Measurements from ENCODE around the gene MAJIN.

MAJIN gene

DNA sequence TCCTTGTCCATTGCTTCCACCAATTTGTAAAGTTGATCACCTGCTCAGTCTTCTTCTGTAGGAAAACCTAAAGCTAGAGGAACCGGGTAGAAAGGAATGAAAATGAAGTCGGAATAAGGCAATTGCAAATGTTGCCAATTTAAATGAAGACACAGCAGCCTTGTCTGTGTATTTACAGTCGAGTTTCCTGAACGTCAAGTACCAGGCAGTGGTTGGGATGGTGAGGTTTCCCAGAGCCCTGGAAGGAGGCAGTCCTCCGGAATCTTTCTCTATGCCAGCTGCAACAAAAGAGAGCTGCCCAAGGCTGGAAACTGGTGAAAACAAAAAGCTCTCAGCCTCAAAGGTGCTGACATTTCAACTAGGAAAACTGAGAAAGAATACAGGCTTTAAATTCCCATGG, 17.7 kb downstream of the MAJIN start:
- Histone ChIP-seq H3K27ac (ENCODE audit: low read length) (no peak overlapping the region), H3K36me3 (replicated peaks; ENCODE audit: low read depth, low read length) (no peaks in the 10 kb centered on the region), H3K4me3 (ENCODE audit: low read length) (no peak overlapping the region), H3K79me2 (ENCODE audit: low read length) (no peaks in the 10 kb centered on the region), H4K20me1 (ENCODE audit: insufficient read depth, low read length) (no peaks in the 10 kb centered on the region), H3K4me2 (ENCODE audit: low read length) (no peak overlapping the region), H3K27me3 (ENCODE audit: low read depth, low read length) (peaks cover 32% of the 10 kb centered on the region), H3K9ac (ENCODE audit: low read length) (no peak overlapping the region), H3K9me3 (ENCODE audit: insufficient read depth, low read length) (no peaks in the 10 kb centered on the region), H3K4me1 (ENCODE audit: low read length) (no peaks in the 10 kb centered on the region), H2AFZ (ENCODE audit: low read depth, low read length) (no peak overlapping the region)
- TF ChIP-seq EZH2phosphoT487 (IDR thresholded peaks at IDR 0.05; ENCODE audit: low read depth): no peak
- TF ChIP-seq, protein P1, sequence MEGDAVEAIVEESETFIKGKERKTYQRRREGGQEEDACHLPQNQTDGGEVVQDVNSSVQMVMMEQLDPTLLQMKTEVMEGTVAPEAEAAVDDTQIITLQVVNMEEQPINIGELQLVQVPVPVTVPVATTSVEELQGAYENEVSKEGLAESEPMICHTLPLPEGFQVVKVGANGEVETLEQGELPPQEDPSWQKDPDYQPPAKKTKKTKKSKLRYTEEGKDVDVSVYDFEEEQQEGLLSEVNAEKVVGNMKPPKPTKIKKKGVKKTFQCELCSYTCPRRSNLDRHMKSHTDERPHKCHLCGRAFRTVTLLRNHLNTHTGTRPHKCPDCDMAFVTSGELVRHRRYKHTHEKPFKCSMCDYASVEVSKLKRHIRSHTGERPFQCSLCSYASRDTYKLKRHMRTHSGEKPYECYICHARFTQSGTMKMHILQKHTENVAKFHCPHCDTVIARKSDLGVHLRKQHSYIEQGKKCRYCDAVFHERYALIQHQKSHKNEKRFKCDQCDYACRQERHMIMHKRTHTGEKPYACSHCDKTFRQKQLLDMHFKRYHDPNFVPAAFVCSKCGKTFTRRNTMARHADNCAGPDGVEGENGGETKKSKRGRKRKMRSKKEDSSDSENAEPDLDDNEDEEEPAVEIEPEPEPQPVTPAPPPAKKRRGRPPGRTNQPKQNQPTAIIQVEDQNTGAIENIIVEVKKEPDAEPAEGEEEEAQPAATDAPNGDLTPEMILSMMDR (IDR thresholded peaks at IDR 0.05; ENCODE audit: low read depth, low read length): no peak

DNA sequence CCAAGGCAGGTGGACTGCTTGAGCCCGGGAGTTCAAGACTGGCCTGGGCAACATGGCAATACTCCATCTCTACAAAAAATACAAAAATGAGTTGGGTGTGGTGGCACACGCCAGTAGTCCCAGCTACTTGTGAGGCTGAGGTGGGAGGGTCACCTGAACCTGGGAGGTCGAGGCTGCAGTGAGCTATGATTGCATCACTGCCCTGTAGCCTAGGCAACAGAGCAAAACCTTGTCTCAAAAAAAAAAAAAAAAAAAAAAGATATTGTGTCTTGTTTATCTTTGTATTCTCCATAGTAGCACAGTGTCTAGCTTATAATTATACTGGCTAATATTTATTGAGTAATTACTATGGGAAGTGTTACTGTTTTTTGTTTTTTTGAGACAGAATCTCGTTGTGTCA, 20.4 kb downstream of the MAJIN start:
- Histone ChIP-seq H3K4me2 (ENCODE audit: low read length) (no peak overlapping the region), H3K4me1 (ENCODE audit: low read length) (no peaks in the 10 kb centered on the region), H3K27me3 (ENCODE audit: low read depth, low read length) (peaks cover 34% of the 10 kb centered on the region), H3K9ac (ENCODE audit: low read length) (no peak overlapping the region), H3K9me3 (ENCODE audit: insufficient read depth, low read length) (no peaks in the 10 kb centered on the region), H3K27ac (ENCODE audit: low read length) (no peak overlapping the region), H3K36me3 (replicated peaks; ENCODE audit: low read depth, low read length) (no peaks in the 10 kb centered on the region), H3K4me3 (ENCODE audit: low read length) (no peak overlapping the region), H3K79me2 (ENCODE audit: low read length) (no peaks in the 10 kb centered on the region), H4K20me1 (ENCODE audit: insufficient read depth, low read length) (no peaks in the 10 kb centered on the region), H2AFZ (ENCODE audit: low read depth, low read length) (no peak overlapping the region)
- no peak for TF ChIP-seq EZH2phosphoT487 (IDR thresholded peaks at IDR 0.05; ENCODE audit: low read depth)
- TF ChIP-seq, protein P1 (IDR thresholded peaks at IDR 0.05; ENCODE audit: low read depth, low read length): no peak

DNA sequence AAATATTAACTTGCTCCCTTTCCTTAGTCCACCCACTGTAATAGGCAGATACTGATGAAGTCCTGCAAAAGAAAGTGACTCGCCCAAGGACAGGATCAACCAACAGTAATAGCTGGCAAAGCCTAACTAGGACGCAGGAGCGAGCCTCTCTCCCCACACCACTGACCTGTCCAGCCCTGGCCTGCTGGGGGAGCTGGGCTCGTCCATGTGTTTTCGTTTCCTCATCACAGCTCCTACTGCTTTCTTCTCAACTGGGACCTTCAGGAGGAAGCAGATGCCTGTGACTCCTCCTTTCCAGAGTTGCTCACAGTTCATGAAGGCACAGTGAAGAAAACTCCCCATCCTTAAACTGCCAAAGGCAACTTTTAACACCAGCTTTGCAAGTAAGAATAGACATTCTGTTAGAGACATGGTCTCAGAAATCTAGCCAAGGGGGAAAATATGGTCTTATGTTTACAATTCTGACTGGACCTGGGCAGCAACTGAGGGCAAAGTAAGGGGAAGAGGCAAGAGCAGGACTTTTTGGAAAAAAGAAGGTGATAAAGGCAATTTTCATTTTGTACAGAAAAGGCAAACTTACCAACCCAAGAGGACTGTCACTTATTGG, 24.6 kb downstream of the MAJIN start:
- TF ChIP-seq, protein P1 (IDR thresholded peaks at IDR 0.05; ENCODE audit: low read depth, low read length): no peak
- TF ChIP-seq EZH2phosphoT487 (IDR thresholded peaks at IDR 0.05; ENCODE audit: low read depth): no peak
- H3K9me3 ChIP-seq (ENCODE audit: insufficient read depth, low read length): no peaks in the 10 kb centered on the region
- no peaks in the 10 kb centered on the region for H3K36me3 ChIP-seq (replicated peaks; ENCODE audit: low read depth, low read length)
- H3K27me3 ChIP-seq (ENCODE audit: low read depth, low read length): peaks cover 33% of the 10 kb centered on the region
- H3K27ac ChIP-seq (ENCODE audit: low read length): no peak overlapping the region
- no peak overlapping the region for H3K4me3 ChIP-seq (ENCODE audit: low read length)
- no peak overlapping the region for H3K9ac ChIP-seq (ENCODE audit: low read length)
- H3K79me2 ChIP-seq (ENCODE audit: low read length): no peaks in the 10 kb centered on the region
- H3K4me1 ChIP-seq (ENCODE audit: low read length): no peaks in the 10 kb centered on the region
- H3K4me2 ChIP-seq (ENCODE audit: low read length): no peak overlapping the region
- H4K20me1 ChIP-seq (ENCODE audit: insufficient read depth, low read length): no peaks in the 10 kb centered on the region
- H2AFZ ChIP-seq (ENCODE audit: low read depth, low read length): no peak overlapping the region

DNA sequence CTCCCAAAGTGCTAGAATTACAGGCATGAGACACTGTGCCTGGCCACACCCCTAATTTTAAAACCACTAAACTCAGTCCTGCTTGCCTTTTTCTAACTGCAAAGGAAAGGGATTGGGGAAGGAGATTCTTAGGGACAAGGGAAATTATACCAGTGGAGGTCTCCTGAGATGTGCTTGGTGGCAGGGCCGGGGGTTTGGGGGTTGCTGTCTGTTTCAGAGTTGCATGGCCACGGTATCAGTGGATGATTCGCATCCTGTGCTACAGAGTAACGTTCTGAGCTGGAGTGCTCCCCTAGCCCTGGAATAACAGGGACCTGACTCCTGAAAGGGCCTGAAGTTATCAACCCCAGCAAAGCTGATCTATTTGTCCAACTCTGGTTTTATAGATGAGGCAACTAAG, 35.4 kb downstream of the MAJIN start:
- Histone ChIP-seq H3K9me3 (ENCODE audit: insufficient read depth, low read length) (no peaks in the 10 kb centered on the region), H3K36me3 (replicated peaks; ENCODE audit: low read depth, low read length) (peaks cover 9% of the 10 kb centered on the region), H3K9ac (ENCODE audit: low read length) (no peak overlapping the region)

More for the DNA sequence above, 35.4 kb downstream of the MAJIN start:
- no peak overlapping the region for H3K27ac ChIP-seq (ENCODE audit: low read length)
- no peak overlapping the region for H3K4me3 ChIP-seq (ENCODE audit: low read length)
- H3K4me1 ChIP-seq (ENCODE audit: low read length): no peaks in the 10 kb centered on the region
- H3K79me2 ChIP-seq (ENCODE audit: low read length): no peaks in the 10 kb centered on the region
- no peaks in the 10 kb centered on the region for H4K20me1 ChIP-seq (ENCODE audit: insufficient read depth, low read length)
- no peak overlapping the region for H2AFZ ChIP-seq (ENCODE audit: low read depth, low read length)
- peaks cover 9% of the 10 kb centered on the region; the same call in 1 of the 2 replicates for H3K27me3 ChIP-seq (ENCODE audit: low read depth, low read length)
- no peak for TF ChIP-seq EZH2phosphoT487 (IDR thresholded peaks at IDR 0.05; ENCODE audit: low read depth)
- TF ChIP-seq, protein P1 (IDR thresholded peaks at IDR 0.05; ENCODE audit: low read depth, low read length): no peak
- H3K4me2 ChIP-seq (ENCODE audit: low read length): no peak overlapping the region

Data from OCI-LY3 (cell line).